ENCODE data around the gene MPP7. TPM values are rescaled to one million over a fixed set of nuclear protein-coding genes. Genes with fewer than 3 reads are reported as not detected.

The MPP7 gene
- total RNA-seq, 4 donors from 2014 or later, result 39.1 to 47.3 (median 43.2) TPM

GRCh38 chr10:28300027-28300426 is 2.8 kb downstream of the MPP7 start:
- no peaks in the 10 kb centered on the region for H3K36me3 ChIP-seq
- no peaks in the 10 kb centered on the region for H3K27me3 ChIP-seq
- TF ChIP-seq CTCF (IDR thresholded peaks at IDR 0.05), result no peak
- no peak for TF ChIP-seq POLR2AphosphoS5 (IDR thresholded peaks at IDR 0.05)
- no peak for TF ChIP-seq EP300 (IDR thresholded peaks at IDR 0.05)
- 89% methylated on average over 2 of the region's 2 CpGs for WGBS
- H3K9me3 ChIP-seq, result no peaks in the 10 kb centered on the region
- peaks cover 35% of the 10 kb centered on the region for H3K4me1 ChIP-seq
- no peak overlapping the region for H3K27ac ChIP-seq
- DNase-seq (ENCODE audit: low spot score in 2 of 2), result no peak
- no peak overlapping the region for H3K4me3 ChIP-seq

GRCh38 chr10:28298951-28299350 is 3.9 kb downstream of the MPP7 start:
- no peaks in the 10 kb centered on the region for H3K27me3 ChIP-seq
- H3K4me3 ChIP-seq, result no peak overlapping the region
- TF ChIP-seq EP300 (IDR thresholded peaks at IDR 0.05) (no peak), POLR2A (IDR thresholded peaks at IDR 0.05) (no peak), POLR2AphosphoS5 (IDR thresholded peaks at IDR 0.05) (no peak), CTCF (IDR thresholded peaks at IDR 0.05) (no peak)
- H3K36me3 ChIP-seq, result no peaks in the 10 kb centered on the region
- WGBS, result 81% methylated on average over 5 of the region's 5 CpGs
- no peak overlapping the region for H3K27ac ChIP-seq
- DNase-seq (ENCODE audit: low spot score in 2 of 2), result no peak
- peaks cover 41% of the 10 kb centered on the region for H3K4me1 ChIP-seq
- H3K9me3 ChIP-seq, result no peaks in the 10 kb centered on the region

- no peak for DNase-seq (ENCODE audit: low spot score in 2 of 2)
- Histone ChIP-seq H3K9me3 (no peaks in the 10 kb centered on the region), H3K36me3 (no peaks in the 10 kb centered on the region), H3K27me3 (no peaks in the 10 kb centered on the region), H3K4me3 (no peak overlapping the region), H3K4me1 (peaks cover 44% of the 10 kb centered on the region), H3K27ac (peak overlapping the region; percentile 18)
- no peak for TF ChIP-seq EP300 (IDR thresholded peaks at IDR 0.05)
- TF ChIP-seq POLR2AphosphoS5 (IDR thresholded peaks at IDR 0.05), result no peak
- no peak for TF ChIP-seq POLR2A (IDR thresholded peaks at IDR 0.05)
- no peak for TF ChIP-seq CTCF (IDR thresholded peaks at IDR 0.05)
- WGBS, result 54% methylated on average over 1 of the region's 1 CpG
These were observed 6.8 kb downstream of the MPP7 start for GRCh38 chr10:28296023-28296422.

- 35% methylated on average over 3 of the region's 3 CpGs for WGBS
- H3K9me3 ChIP-seq, result no peaks in the 10 kb centered on the region
- peak overlapping the region; percentile 18 for H3K27ac ChIP-seq
- no peaks in the 10 kb centered on the region for H3K27me3 ChIP-seq
- H3K4me3 ChIP-seq, result no peak overlapping the region
- DNase-seq (ENCODE audit: low spot score in 2 of 2), result no peak
- H3K4me1 ChIP-seq, result peaks cover 46% of the 10 kb centered on the region
- no peak for TF ChIP-seq CTCF (IDR thresholded peaks at IDR 0.05)
- TF ChIP-seq EP300 (IDR thresholded peaks at IDR 0.05), result no peak
- no peaks in the 10 kb centered on the region for H3K36me3 ChIP-seq
These were observed 7.5 kb downstream of the MPP7 start for GRCh38 chr10:28295336-28295735.

- Histone ChIP-seq H3K27me3 (no peaks in the 10 kb centered on the region), H3K4me3 (no peak overlapping the region), H3K9me3 (no peaks in the 10 kb centered on the region), H3K27ac (peak overlapping the region; percentile 27), H3K36me3 (no peaks in the 10 kb centered on the region), H3K4me1 (peaks cover 46% of the 10 kb centered on the region)
- 75% methylated on average over 5 of the region's 5 CpGs for WGBS
- TF ChIP-seq EP300 (IDR thresholded peaks at IDR 0.05), result no peak
- no peak for TF ChIP-seq CTCF (IDR thresholded peaks at IDR 0.05)
- no peak for TF ChIP-seq POLR2A (IDR thresholded peaks at IDR 0.05)
- TF ChIP-seq POLR2AphosphoS5 (IDR thresholded peaks at IDR 0.05), result no peak
- no peak for DNase-seq (ENCODE audit: low spot score in 2 of 2)
These were observed 8.1 kb downstream of the MPP7 start for GRCh38 chr10:28294809-28295208.

Data from suprapubic skin (tissue), 4 donors.